Kidney (tissue), 14 donors: ENCODE measurements around the gene SERPINH1. TPM values are rescaled to one million over a fixed set of nuclear protein-coding genes. Genes with fewer than 3 reads are reported as not detected.

Experiments used
- DNase-seq, 5 donors: peaks; one replicate each; pipeline ENCODE4 v3.0.0-alpha.2; 2013 to 2020
- FAIRE-seq: peaks from 2 replicates; lab custom pipeline; 2012; peaks lifted over from hg19 to GRCh38; lab: Jason Lieb, UNC
- H3K27ac ChIP-seq, 2 donors: one replicate each; pipeline ENCODE4 v1.7.0; 2013; ENCODE audit warnings: low read depth in 2 of 2, low read length in 2 of 2, inconsistent platforms in 1 of 2
- H3K27me3 ChIP-seq: one replicate; pipeline ENCODE4 v1.7.1; 2013; ENCODE audit warnings: low read length, inconsistent platforms; ENCODE audit not compliant: control insufficient read depth, insufficient read depth
- H3K36me3 ChIP-seq, 3 donors: one replicate each; pipeline versions ENCODE4 v1.7.0 to v1.7.1; 2013; ENCODE audit warnings: low read length in 3 of 3, control low read depth in 1 of 3, inconsistent platforms in 1 of 3; ENCODE audit not compliant: insufficient read depth in 3 of 3, control insufficient read depth in 2 of 3
- H3K4me1 ChIP-seq, 3 donors: one replicate each; pipeline versions ENCODE4 v1.7.0 to v1.7.1; 2013; ENCODE audit warnings: low read length in 3 of 3, inconsistent platforms in 1 of 3, low read depth in 1 of 3; ENCODE audit not compliant: control insufficient read depth in 2 of 3, insufficient read depth in 2 of 3
- H3K4me3 ChIP-seq, 3 donors: one replicate each; pipeline versions ENCODE4 v1.7.0 to v1.8.1; 2013; ENCODE audit warnings: low read length in 3 of 3, control low read depth in 1 of 3, inconsistent platforms in 1 of 3
- H3K9ac ChIP-seq, 3 donors: one replicate each; pipeline versions ENCODE4 v1.7.0 to v1.7.1; 2013; ENCODE audit warnings: low read length in 3 of 3, control low read depth in 1 of 3, inconsistent platforms in 1 of 3
- H3K9me3 ChIP-seq, 3 donors: one replicate each; pipeline versions ENCODE4 v1.7.0 to v1.7.1; 2013; ENCODE audit warnings: low read length in 3 of 3, control low read depth in 1 of 3, inconsistent platforms in 1 of 3; ENCODE audit not compliant: control insufficient read depth in 2 of 3, insufficient read depth in 1 of 3
- intact Hi-C: fragments of 100-400 bp; cut with DNase I; formaldehyde crosslinking; loops from one replicate; pipeline ENCODE4 v1.11.1; 2022
- polyA plus RNA-seq: library from polyadenylated mRNA; stranded (reverse); fragments of 350-450 nt; fragmentation: Illumina TruSeq; extraction: RNeasy Lipid Tissue Mini Kit (QIAGEN cat#74804); gene quantifications from one replicate; pipeline ENCODE4 v1.2.3, GENCODE V29; 2014; ENCODE audit warnings: low read depth, low replicate concordance; ENCODE audit not compliant: insufficient read depth
- total RNA-seq: library from RNA; stranded (reverse); fragmentation: NEBNext Ultra II Directional; extraction: Animal tissue kit (Norgen Biotek cat#: 25700); gene quantifications from one replicate; pipeline ENCODE4 v1.2.1, GENCODE V29; 2021
- TF ChIP-seq, protein P1 (sequence below): IDR thresholded peaks from 3 replicates; pipeline ENCODE4 v1.5.1; 2012; ENCODE audit warnings: mild to moderate bottlenecking, moderate library complexity, borderline replicate concordance; ENCODE audit not compliant: insufficient read depth; ENCODE audit errors: extremely low read depth
- donor health status: control.
- donor health status: control.
- donor health status: control.
- donor health status: control.
- donor health status: control.
- donor health status: DM: yes; HTN: yes; CAD: no.
- donor health status: Normal renal cell carcinoma (clear cell type).

Gene SERPINH1
- total and polyA plus RNA-seq, 2 donors from 2014 or later: 81.1 to 104 TPM

DNA sequence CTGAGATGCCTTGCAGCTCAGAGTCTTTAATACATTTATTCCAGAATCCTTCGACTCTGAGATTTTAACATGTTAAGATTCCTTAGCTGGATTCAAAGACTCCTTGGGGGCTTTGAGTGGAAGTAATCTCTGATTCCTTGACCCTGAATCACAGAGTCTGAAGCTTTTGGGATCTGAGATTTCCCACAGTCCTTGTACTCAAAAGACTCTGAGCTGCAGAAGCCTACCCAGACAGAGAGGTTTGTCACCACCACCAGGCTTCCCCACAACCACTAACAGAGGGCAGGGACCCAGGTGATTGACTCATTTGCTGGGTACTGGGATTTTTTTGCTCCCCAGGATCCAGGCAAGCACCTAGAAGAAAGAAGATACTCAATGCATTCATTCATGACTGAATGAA, 1.4 kb upstream of the SERPINH1 start:
- intact Hi-C loops: no loop called here
- H3K36me3 ChIP-seq: peaks cover 0 to 5% (median 0%) of the 10 kb centered on the region in 3 donors
- H3K4me1 ChIP-seq: peaks cover 0 to 38% (median 33%) of the 10 kb centered on the region in 3 donors
- no peaks in the 10 kb centered on the region for H3K27me3 ChIP-seq
- TF ChIP-seq, protein P1, sequence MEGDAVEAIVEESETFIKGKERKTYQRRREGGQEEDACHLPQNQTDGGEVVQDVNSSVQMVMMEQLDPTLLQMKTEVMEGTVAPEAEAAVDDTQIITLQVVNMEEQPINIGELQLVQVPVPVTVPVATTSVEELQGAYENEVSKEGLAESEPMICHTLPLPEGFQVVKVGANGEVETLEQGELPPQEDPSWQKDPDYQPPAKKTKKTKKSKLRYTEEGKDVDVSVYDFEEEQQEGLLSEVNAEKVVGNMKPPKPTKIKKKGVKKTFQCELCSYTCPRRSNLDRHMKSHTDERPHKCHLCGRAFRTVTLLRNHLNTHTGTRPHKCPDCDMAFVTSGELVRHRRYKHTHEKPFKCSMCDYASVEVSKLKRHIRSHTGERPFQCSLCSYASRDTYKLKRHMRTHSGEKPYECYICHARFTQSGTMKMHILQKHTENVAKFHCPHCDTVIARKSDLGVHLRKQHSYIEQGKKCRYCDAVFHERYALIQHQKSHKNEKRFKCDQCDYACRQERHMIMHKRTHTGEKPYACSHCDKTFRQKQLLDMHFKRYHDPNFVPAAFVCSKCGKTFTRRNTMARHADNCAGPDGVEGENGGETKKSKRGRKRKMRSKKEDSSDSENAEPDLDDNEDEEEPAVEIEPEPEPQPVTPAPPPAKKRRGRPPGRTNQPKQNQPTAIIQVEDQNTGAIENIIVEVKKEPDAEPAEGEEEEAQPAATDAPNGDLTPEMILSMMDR: no peak
- H3K9ac ChIP-seq: peak overlapping the region in 1 of 3 donors; percentile 99
- no peak for DNase-seq
- peak overlapping the region in 1 of 2 donors; percentile 100 for H3K27ac ChIP-seq
- H3K9me3 ChIP-seq: no peaks in the 10 kb centered on the region
- no peak overlapping the region for H3K4me3 ChIP-seq
- no peak for FAIRE-seq

- Histone ChIP-seq H3K4me1 (peaks cover 2 to 47% (median 41%) of the 10 kb centered on the region in 3 donors), H3K36me3 (peaks cover 0 to 5% (median 0%) of the 10 kb centered on the region in 3 donors), H3K27ac (peak overlapping the region; percentile 100), H3K27me3 (no peaks in the 10 kb centered on the region), H3K9ac (peak overlapping the region in 2 of 3 donors; percentile 77 to 99), H3K9me3 (no peaks in the 10 kb centered on the region), H3K4me3 (peak overlapping the region; percentile 64 to 99 (median 94))
- TF ChIP-seq, protein P1: no peak
- FAIRE-seq: no peak
- DNase-seq: no peak
- intact Hi-C loops: no loop called here
Observed at GRCh38 chr11:75561426-75562047, 516 bp upstream of the SERPINH1 start.

- intact Hi-C loops: no loop called here
- DNase-seq: peak in 4 of 5 donors; percentile 76 to 90 (median 82)
- Histone ChIP-seq H3K9me3 (no peaks in the 10 kb centered on the region), H3K27me3 (no peaks in the 10 kb centered on the region), H3K36me3 (peaks cover 3 to 12% (median 8%) of the 10 kb centered on the region in 3 donors), H3K4me3 (peak overlapping the region; percentile 82 to 99 (median 94)), H3K4me1 (peaks cover 2 to 54% (median 49%) of the 10 kb centered on the region in 3 donors), H3K9ac (peak overlapping the region; percentile 82 to 99 (median 91)), H3K27ac (peak overlapping the region; percentile 100)
- TF ChIP-seq, protein P1: no peak
- FAIRE-seq: no peak
Observed at GRCh38 chr11:75562836-75563484, 907 bp downstream of the SERPINH1 start.
